KBM-7 (cell line): ENCODE data around the gene CCDC88C.
"Not testable (repeated sequence)": the region's sequence is repeated elsewhere in the genome, so short reads cannot be mapped to it uniquely, and the experiment has no call there.

Experiments used
- DNase-seq: peaks from one replicate; pipeline ENCODE4 v3.0.0-alpha.2; 2015
- in situ Hi-C: fragments of 300-500 bp; cut with MboI; formaldehyde crosslinking; loops from 2 replicates; pipeline ENCODE4 v1.14.3; 2020; ENCODE audit warnings: low sequenced_read_pairs, low pct_unique_long_range_greater_than_20kb, mixed read lengths

Gene CCDC88C

GRCh38 chr14:91271639-91272038, 146.0 kb downstream of the CCDC88C start:
- DNase-seq: no peak
- in situ Hi-C loops: no loop called here

GRCh38 chr14:91270619-91271018, 147.0 kb downstream of the CCDC88C start:
- in situ Hi-C loops: no loop called here
- DNase-seq: no peak

GRCh38 chr14:91270188-91270587, 147.4 kb downstream of the CCDC88C start:
- in situ Hi-C loops: no loop called here
- no peak for DNase-seq

GRCh38 chr14:91269076-91269991, 148.3 kb downstream of the CCDC88C start:
- in situ Hi-C loops: no loop called here
- DNase-seq: no peak

- DNase-seq: no peak
- in situ Hi-C loops: no loop called here
Measured at GRCh38 chr14:91267965-91268437, 149.6 kb downstream of the CCDC88C start.

GRCh38 chr14:91266276-91266675, 151.3 kb downstream of the CCDC88C start:
- in situ Hi-C loops, DNase-seq: not testable (repeated sequence)

- in situ Hi-C loops: no loop called here
- DNase-seq: no peak
Measured at GRCh38 chr14:91265404-91265803, 152.2 kb downstream of the CCDC88C start.

- in situ Hi-C loops: no loop called here
- DNase-seq: no peak
Measured at GRCh38 chr14:91264151-91265150, 153.2 kb downstream of the CCDC88C start.

- no peak for DNase-seq
- in situ Hi-C loops: no loop called here
Measured at GRCh38 chr14:91263329-91263728, 154.3 kb downstream of the CCDC88C start.

- in situ Hi-C loops: no loop called here
- no peak for DNase-seq
Measured at GRCh38 chr14:91261986-91262549, 155.6 kb downstream of the CCDC88C start.

GRCh38 chr14:91261115-91261514, 156.5 kb downstream of the CCDC88C start:
- DNase-seq: no peak
- in situ Hi-C loops: no loop called here

GRCh38 chr14:91258876-91259275, 158.7 kb downstream of the CCDC88C start:
- DNase-seq: no peak
- in situ Hi-C loops: no loop called here

GRCh38 chr14:91258011-91258618, 159.5 kb downstream of the CCDC88C start:
- DNase-seq: no peak
- in situ Hi-C loops: no loop called here

GRCh38 chr14:91257328-91258010, 160.2 kb downstream of the CCDC88C start:
- peak; percentile 38 for DNase-seq
- in situ Hi-C loops: no loop called here

GRCh38 chr14:91256661-91257060, 161.0 kb downstream of the CCDC88C start:
- in situ Hi-C loops: no loop called here
- DNase-seq: no peak

GRCh38 chr14:91255026-91255695, 162.5 kb downstream of the CCDC88C start:
- no peak for DNase-seq
- in situ Hi-C loops: no loop called here

GRCh38 chr14:91254461-91254860, 163.2 kb downstream of the CCDC88C start:
- DNase-seq: no peak
- in situ Hi-C loops: no loop called here

- in situ Hi-C loops: no loop called here
- no peak for DNase-seq
Measured at GRCh38 chr14:91253795-91254323, 163.8 kb downstream of the CCDC88C start.
